Measurements from ENCODE around the gene CADM2.

CADM2 gene

GRCh38 chr3:84985795-84986194 is 27.0 kb downstream of the CADM2 start:
- H3K4me1 ChIP-seq (ENCODE audit: control insufficient read depth in 1 of 2, insufficient read depth in 1 of 2, low read depth in 1 of 2, low read length in 1 of 2) = no peaks in the 10 kb centered on the region
- H3K27me3 ChIP-seq = no peaks in the 10 kb centered on the region
- H3K36me3 ChIP-seq = no peaks in the 10 kb centered on the region
- no peak for TF ChIP-seq CTCF (IDR thresholded peaks at IDR 0.05)
- H3K4me3 ChIP-seq (ENCODE audit: low read depth in 1 of 2, low read length in 1 of 2) = no peak overlapping the region
- H3K27ac ChIP-seq = no peak overlapping the region
- H3K9me3 ChIP-seq = no peaks in the 10 kb centered on the region

GRCh38 chr3:84987706-84988504 is 29.1 kb downstream of the CADM2 start:
- H3K36me3 ChIP-seq = no peaks in the 10 kb centered on the region
- no peak for TF ChIP-seq CTCF (IDR thresholded peaks at IDR 0.05)

GRCh38 chr3:84989102-84989501 is 30.3 kb downstream of the CADM2 start:
- Histone ChIP-seq H3K27me3 (no peaks in the 10 kb centered on the region), H3K4me1 (ENCODE audit: control insufficient read depth in 1 of 2, insufficient read depth in 1 of 2, low read depth in 1 of 2, low read length in 1 of 2) (no peaks in the 10 kb centered on the region), H3K9me3 (no peaks in the 10 kb centered on the region), H3K27ac (no peak overlapping the region), H3K36me3 (no peaks in the 10 kb centered on the region), H3K4me3 (ENCODE audit: low read depth in 1 of 2, low read length in 1 of 2) (no peak overlapping the region)
- TF ChIP-seq CTCF (IDR thresholded peaks at IDR 0.05) = no peak

More at GRCh38 chr3:84987706-84988504, 29.1 kb downstream of the CADM2 start:
- no peaks in the 10 kb centered on the region for H3K27me3 ChIP-seq
- H3K4me3 ChIP-seq (ENCODE audit: low read depth in 1 of 2, low read length in 1 of 2) = no peak overlapping the region
- no peaks in the 10 kb centered on the region for H3K4me1 ChIP-seq (ENCODE audit: control insufficient read depth in 1 of 2, insufficient read depth in 1 of 2, low read depth in 1 of 2, low read length in 1 of 2)
- H3K9me3 ChIP-seq = no peaks in the 10 kb centered on the region
- H3K27ac ChIP-seq = no peak overlapping the region

GRCh38 chr3:84991422-84991900 is 32.7 kb downstream of the CADM2 start:
- H3K27me3 ChIP-seq = no peaks in the 10 kb centered on the region
- TF ChIP-seq CTCF (IDR thresholded peaks at IDR 0.05) = no peak
- H3K4me3 ChIP-seq (ENCODE audit: low read depth in 1 of 2, low read length in 1 of 2) = no peak overlapping the region
- no peak overlapping the region for H3K27ac ChIP-seq
- H3K4me1 ChIP-seq (ENCODE audit: control insufficient read depth in 1 of 2, insufficient read depth in 1 of 2, low read depth in 1 of 2, low read length in 1 of 2) = no peaks in the 10 kb centered on the region
- H3K36me3 ChIP-seq = no peaks in the 10 kb centered on the region
- H3K9me3 ChIP-seq = no peaks in the 10 kb centered on the region

- Histone ChIP-seq H3K4me3 (ENCODE audit: low read depth in 1 of 2, low read length in 1 of 2) (no peak overlapping the region), H3K27me3 (no peaks in the 10 kb centered on the region), H3K9me3 (no peaks in the 10 kb centered on the region), H3K36me3 (no peaks in the 10 kb centered on the region), H3K4me1 (ENCODE audit: control insufficient read depth in 1 of 2, insufficient read depth in 1 of 2, low read depth in 1 of 2, low read length in 1 of 2) (no peaks in the 10 kb centered on the region), H3K27ac (no peak overlapping the region)
- no peak for TF ChIP-seq CTCF (IDR thresholded peaks at IDR 0.05)
Observed at GRCh38 chr3:84993956-84994355, 35.2 kb downstream of the CADM2 start.

Measured in neutrophil (primary cell).